ENCODE results near the gene BORCS5.

Gene BORCS5

DNA sequence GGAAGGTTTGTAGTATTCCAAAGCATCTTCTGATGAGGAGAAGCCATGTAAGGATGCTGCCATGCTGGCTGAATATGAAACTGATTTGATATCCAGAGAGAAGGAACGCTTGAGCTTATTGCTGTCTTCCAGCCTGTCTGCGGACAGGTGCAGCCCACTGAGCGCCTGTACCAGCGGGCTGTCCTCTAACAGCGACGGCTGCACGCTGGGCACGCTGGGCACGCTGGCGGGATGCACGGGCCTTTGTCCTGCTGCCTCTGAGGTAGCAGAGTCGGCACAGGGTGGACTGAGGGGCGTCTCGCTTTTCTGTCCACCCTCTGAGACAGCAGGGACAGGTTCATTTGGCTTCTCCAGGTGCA, 120.6 kb downstream of the BORCS5 start:
- H3K9me3 ChIP-seq (ENCODE audit: low read depth, low read length) = no peaks in the 10 kb centered on the region
- no peak overlapping the region for H3K4me3 ChIP-seq
- TF ChIP-seq POLR2AphosphoS5 (IDR thresholded peaks at IDR 0.05; ENCODE audit: borderline replicate concordance, low read depth, low read length) (no peak), FOXP2 (optimal IDR thresholded peaks at IDR 0.05; ENCODE audit: control extremely low read depth, extremely low read length, insufficient read depth) (no peak), EZH2 (IDR thresholded peaks at IDR 0.05) (no peak)
- no peak overlapping the region for H3K9ac ChIP-seq (ENCODE audit: insufficient read length)
- DNase-seq (ENCODE audit: low read depth, low spot score) = no peak
- no peak overlapping the region for H3K27ac ChIP-seq
- peaks cover 7% of the 10 kb centered on the region; the same call in 1 of the 2 replicates for H3K36me3 ChIP-seq (ENCODE audit: insufficient read depth, low read length)

DNA sequence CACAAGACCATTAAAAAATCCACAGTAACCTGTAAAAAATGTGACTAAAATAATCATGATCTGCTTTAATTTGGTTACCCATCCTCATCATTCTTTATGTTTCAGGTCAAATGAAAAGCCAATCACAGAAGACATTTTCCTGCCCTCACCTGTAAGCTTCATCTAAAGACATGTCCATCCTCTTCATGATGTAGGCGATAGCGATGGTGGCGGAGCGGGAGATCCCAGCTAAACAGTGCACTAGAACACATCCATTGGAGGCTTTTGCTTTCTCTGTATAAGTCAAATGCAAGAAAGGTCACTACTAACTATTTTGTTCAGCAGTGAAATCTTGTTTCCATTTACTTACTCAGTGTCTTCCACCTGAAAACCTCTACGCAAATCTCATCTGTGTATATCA, 123.2 kb downstream of the BORCS5 start:
- H3K36me3 ChIP-seq (ENCODE audit: insufficient read depth, low read length) = peaks cover 7% of the 10 kb centered on the region; the same call in 1 of the 2 replicates

DNA sequence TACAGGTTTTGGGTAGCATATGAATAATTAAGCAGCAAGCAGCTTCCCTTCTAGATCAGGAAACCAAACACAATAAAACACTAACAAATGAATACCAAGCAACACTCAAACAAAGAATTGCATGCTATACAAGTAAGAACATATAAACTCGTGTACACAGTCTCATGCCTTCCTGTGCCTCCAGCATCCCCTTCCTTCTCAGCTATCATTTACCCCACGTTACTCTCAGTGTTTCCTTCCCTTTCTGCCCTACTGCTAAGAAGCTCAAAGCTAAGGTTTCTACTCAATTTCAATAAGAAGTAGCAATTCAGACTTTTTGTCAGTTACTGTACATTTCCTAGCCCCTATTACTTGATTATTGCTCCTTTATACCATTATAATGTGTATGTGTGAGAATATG, 124.8 kb downstream of the BORCS5 start:
- Histone ChIP-seq H3K9me3 (ENCODE audit: low read depth, low read length) (no peaks in the 10 kb centered on the region), H3K9ac (ENCODE audit: insufficient read length) (no peak overlapping the region), H3K4me3 (no peak overlapping the region), H3K36me3 (ENCODE audit: insufficient read depth, low read length) (peaks cover 10% of the 10 kb centered on the region; the same call in 1 of the 2 replicates), H3K27ac (no peak overlapping the region)
- no peak for DNase-seq (ENCODE audit: low read depth, low spot score)
- TF ChIP-seq POLR2AphosphoS5 (IDR thresholded peaks at IDR 0.05; ENCODE audit: borderline replicate concordance, low read depth, low read length) (no peak), FOXP2 (optimal IDR thresholded peaks at IDR 0.05; ENCODE audit: control extremely low read depth, extremely low read length, insufficient read depth) (no peak), EZH2 (IDR thresholded peaks at IDR 0.05) (no peak)

More for the DNA sequence above, 123.2 kb downstream of the BORCS5 start:
- DNase-seq (ENCODE audit: low read depth, low spot score) = no peak
- TF ChIP-seq POLR2AphosphoS5 (IDR thresholded peaks at IDR 0.05; ENCODE audit: borderline replicate concordance, low read depth, low read length) (no peak), EZH2 (IDR thresholded peaks at IDR 0.05) (no peak), FOXP2 (optimal IDR thresholded peaks at IDR 0.05; ENCODE audit: control extremely low read depth, extremely low read length, insufficient read depth) (no peak)
- Histone ChIP-seq H3K27ac (no peak overlapping the region), H3K9me3 (ENCODE audit: low read depth, low read length) (no peaks in the 10 kb centered on the region), H3K4me3 (no peak overlapping the region), H3K9ac (ENCODE audit: insufficient read length) (no peak overlapping the region)

DNA sequence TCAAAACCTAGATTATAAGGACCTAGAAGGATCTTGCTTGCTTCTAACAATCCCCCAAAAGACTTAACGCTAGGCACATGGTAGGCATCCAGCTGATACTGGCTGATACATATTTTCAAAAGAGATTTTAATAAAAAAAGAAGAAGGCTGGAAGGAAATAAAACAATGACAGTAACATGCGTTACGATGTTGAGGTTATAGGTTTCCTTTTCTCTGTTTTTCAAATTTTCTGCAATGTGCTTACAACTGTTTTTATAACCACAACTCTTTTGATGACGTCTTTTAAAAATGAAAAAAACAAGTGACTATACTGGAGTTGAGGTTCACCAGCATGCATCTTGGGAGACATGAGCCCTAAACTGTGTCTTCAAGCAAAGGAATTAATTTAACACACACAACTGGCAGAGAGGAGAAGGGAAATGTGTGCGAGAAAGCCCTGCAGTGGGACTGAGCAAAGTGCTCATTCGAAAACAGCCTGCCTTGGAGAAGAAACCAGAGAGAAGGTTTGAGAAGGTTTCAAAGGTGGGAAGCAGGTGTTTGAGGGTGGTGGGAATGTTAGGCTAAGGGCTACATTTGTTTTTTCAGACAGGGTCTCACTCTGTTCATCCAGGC, 125.4 kb downstream of the BORCS5 start:
- H3K27ac ChIP-seq = no peak overlapping the region
- peaks cover 7% of the 10 kb centered on the region; the same call in 1 of the 2 replicates for H3K36me3 ChIP-seq (ENCODE audit: insufficient read depth, low read length)
- no peak for TF ChIP-seq EZH2 (IDR thresholded peaks at IDR 0.05)
- no peak for TF ChIP-seq FOXP2 (optimal IDR thresholded peaks at IDR 0.05; ENCODE audit: control extremely low read depth, extremely low read length, insufficient read depth)
- no peak for TF ChIP-seq POLR2AphosphoS5 (IDR thresholded peaks at IDR 0.05; ENCODE audit: borderline replicate concordance, low read depth, low read length)

DNA sequence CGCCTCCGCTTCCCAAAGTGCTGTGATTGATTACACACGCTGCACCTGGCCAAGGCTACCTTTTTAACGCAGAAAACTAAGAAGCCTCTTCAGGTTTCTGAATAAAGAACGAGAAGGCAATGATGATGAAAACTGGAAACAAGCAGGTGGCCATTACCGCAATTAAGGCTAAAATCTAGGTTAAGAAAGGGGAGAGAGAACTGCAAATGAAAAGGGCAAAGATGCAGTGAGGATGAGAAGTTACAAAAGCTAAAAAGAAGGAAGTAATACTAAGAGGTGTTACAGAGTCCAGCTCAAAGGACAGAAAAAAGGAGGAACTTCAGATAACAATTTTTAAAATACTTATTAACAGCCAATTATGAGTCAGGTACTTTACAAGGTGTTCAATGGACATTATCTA, 126.1 kb downstream of the BORCS5 start:
- no peak overlapping the region for H3K27ac ChIP-seq
- no peak overlapping the region for H3K9ac ChIP-seq (ENCODE audit: insufficient read length)
- no peak for TF ChIP-seq EZH2 (IDR thresholded peaks at IDR 0.05)
- no peak for TF ChIP-seq POLR2AphosphoS5 (IDR thresholded peaks at IDR 0.05; ENCODE audit: borderline replicate concordance, low read depth, low read length)
- no peak for TF ChIP-seq FOXP2 (optimal IDR thresholded peaks at IDR 0.05; ENCODE audit: control extremely low read depth, extremely low read length, insufficient read depth)
- no peaks in the 10 kb centered on the region for H3K9me3 ChIP-seq (ENCODE audit: low read depth, low read length)
- no peak for DNase-seq (ENCODE audit: low read depth, low spot score)
- no peak overlapping the region for H3K4me3 ChIP-seq
- peaks cover 3% of the 10 kb centered on the region; the same call in 1 of the 2 replicates for H3K36me3 ChIP-seq (ENCODE audit: insufficient read depth, low read length)

More for the DNA sequence above, 125.4 kb downstream of the BORCS5 start:
- H3K4me3 ChIP-seq = no peak overlapping the region
- H3K9ac ChIP-seq (ENCODE audit: insufficient read length) = no peak overlapping the region
- no peak for DNase-seq (ENCODE audit: low read depth, low spot score)
- H3K9me3 ChIP-seq (ENCODE audit: low read depth, low read length) = no peaks in the 10 kb centered on the region

DNA sequence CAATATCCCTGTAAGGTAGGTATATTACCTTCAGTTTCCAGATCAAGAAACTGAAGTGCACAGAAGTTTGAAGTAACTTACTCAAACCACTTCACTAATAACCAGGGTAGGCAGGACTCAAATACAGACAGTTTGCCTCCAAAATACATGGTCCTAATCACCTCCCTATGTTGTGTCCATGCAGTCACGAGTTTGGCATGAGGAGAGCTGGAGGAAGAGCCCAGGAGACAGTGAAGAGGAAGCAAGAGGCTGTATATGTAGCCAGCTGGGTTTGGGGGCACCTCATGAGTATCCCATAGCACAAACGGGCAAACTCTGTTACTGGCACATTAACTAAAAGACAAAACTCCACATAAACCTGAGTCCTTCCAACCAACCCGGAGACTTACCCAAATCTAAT, 126.6 kb downstream of the BORCS5 start:
- Histone ChIP-seq H3K9me3 (ENCODE audit: low read depth, low read length) (no peaks in the 10 kb centered on the region), H3K9ac (ENCODE audit: insufficient read length) (no peak overlapping the region), H3K4me3 (no peak overlapping the region), H3K27ac (no peak overlapping the region), H3K36me3 (ENCODE audit: insufficient read depth, low read length) (peaks cover 3% of the 10 kb centered on the region; the same call in 1 of the 2 replicates)
- DNase-seq (ENCODE audit: low read depth, low spot score) = no peak
- TF ChIP-seq FOXP2 (optimal IDR thresholded peaks at IDR 0.05; ENCODE audit: control extremely low read depth, extremely low read length, insufficient read depth) (no peak), POLR2AphosphoS5 (IDR thresholded peaks at IDR 0.05; ENCODE audit: borderline replicate concordance, low read depth, low read length) (no peak), EZH2 (IDR thresholded peaks at IDR 0.05) (no peak)

DNA sequence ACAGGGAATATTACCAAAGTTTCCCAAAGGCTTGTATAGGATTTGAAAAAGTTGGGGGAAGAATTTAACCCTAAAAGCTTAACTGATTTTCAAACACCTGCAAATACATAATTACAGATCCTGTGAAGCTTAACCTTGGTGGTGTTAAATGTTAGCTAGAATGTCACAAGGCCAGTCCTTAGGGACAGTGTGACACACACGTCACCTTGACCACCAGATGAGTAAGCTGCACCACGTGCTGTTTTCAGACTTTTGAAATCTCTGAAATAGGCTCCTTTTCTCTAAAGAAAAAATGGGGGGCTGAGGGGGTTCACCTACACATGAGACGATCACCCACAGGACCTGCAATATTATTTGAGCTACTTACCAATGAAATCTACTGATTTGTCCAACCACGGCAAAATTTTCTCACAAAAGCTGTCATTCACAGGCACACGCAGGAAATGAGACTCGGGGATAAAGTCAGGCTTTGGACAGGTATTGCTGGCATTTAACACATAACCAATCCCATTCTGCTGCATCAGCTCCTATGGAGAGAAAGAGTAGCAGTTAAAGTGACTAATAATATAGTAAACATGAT, 129.9 kb downstream of the BORCS5 start:
- no peak for DNase-seq (ENCODE audit: low read depth, low spot score)
- Histone ChIP-seq H3K9ac (ENCODE audit: insufficient read length) (no peak overlapping the region), H3K4me3 (no peak overlapping the region), H3K9me3 (ENCODE audit: low read depth, low read length) (no peaks in the 10 kb centered on the region), H3K36me3 (ENCODE audit: insufficient read depth, low read length) (peaks cover 3% of the 10 kb centered on the region; the same call in 1 of the 2 replicates), H3K27ac (no peak overlapping the region)
- no peak for TF ChIP-seq POLR2AphosphoS5 (IDR thresholded peaks at IDR 0.05; ENCODE audit: borderline replicate concordance, low read depth, low read length)
- TF ChIP-seq EZH2 (IDR thresholded peaks at IDR 0.05) = no peak
- TF ChIP-seq FOXP2 (optimal IDR thresholded peaks at IDR 0.05; ENCODE audit: control extremely low read depth, extremely low read length, insufficient read depth) = no peak

DNA sequence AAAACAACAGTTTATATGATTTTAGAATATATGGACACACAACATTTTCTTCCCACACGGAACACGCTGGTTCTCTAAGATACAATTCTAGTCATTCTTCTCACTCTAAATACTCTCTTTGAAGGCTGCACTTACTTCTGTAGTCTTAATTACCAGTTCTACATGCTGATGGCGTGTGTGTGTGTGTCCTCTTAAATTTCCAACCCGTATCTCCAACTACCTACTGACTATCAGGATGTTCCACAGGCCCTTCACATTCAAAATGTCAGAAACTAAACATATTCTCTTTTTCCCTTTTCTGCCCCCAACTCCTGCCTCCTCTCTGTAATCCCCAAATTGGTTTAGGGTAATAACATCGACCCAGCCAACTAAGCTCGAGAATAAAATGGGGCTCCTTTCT, 130.6 kb downstream of the BORCS5 start:
- no peak overlapping the region for H3K4me3 ChIP-seq
- H3K27ac ChIP-seq = no peak overlapping the region
- TF ChIP-seq EZH2 (IDR thresholded peaks at IDR 0.05) (no peak), FOXP2 (optimal IDR thresholded peaks at IDR 0.05; ENCODE audit: control extremely low read depth, extremely low read length, insufficient read depth) (no peak), POLR2AphosphoS5 (IDR thresholded peaks at IDR 0.05; ENCODE audit: borderline replicate concordance, low read depth, low read length) (no peak)
- no peaks in the 10 kb centered on the region for H3K9me3 ChIP-seq (ENCODE audit: low read depth, low read length)
- no peak for DNase-seq (ENCODE audit: low read depth, low spot score)
- no peak overlapping the region for H3K9ac ChIP-seq (ENCODE audit: insufficient read length)
- H3K36me3 ChIP-seq (ENCODE audit: insufficient read depth, low read length) = peaks cover 3% of the 10 kb centered on the region; the same call in 1 of the 2 replicates

Data from SK-N-MC (cell line).